GM12878 (cell line): Measurements from ENCODE around the gene IFIT3.
"Not testable (repeated sequence)": the region's sequence is repeated elsewhere in the genome, so short reads cannot be mapped to it uniquely, and the experiment has no call there.

ENCODE experiments used
- CBFB ChIP-seq: IDR thresholded peaks from 2 replicates; pipeline ENCODE4 v1.6.1; 2016; ENCODE audit warnings: antibody characterized with exemption, low read depth
- E2F8 ChIP-seq: fragments of 450-650 bp; IDR thresholded peaks from 2 replicates; pipeline ENCODE4 v1.6.1; 2018; ENCODE audit warnings: mild to moderate bottlenecking, low read depth, moderate library complexity; ENCODE audit not compliant: partially characterized antibody
- HDAC2 ChIP-seq: fragments of 200-600 bp; sonication (generic); IDR thresholded peaks from 2 replicates; pipeline ENCODE4 v1.6.1; 2017
- TF ChIP-seq, protein P1 (sequence below), 3 experiments: IDR thresholded peaks in 2 of 3; conservative IDR thresholded peaks in 1 of 3; 2 replicates each; pipeline ENCODE4 v1.5.1; 2011; ENCODE audit warnings: low read depth in 3 of 3, low read length in 3 of 3, mild to moderate bottlenecking in 3 of 3, control low read depth in 2 of 3, moderate library complexity in 2 of 3, inconsistent platforms in 1 of 3, mixed read lengths in 1 of 3; ENCODE audit not compliant: control insufficient read depth in 2 of 3, insufficient read depth in 1 of 3; ENCODE audit errors: extremely low read depth in 1 of 3
- TF ChIP-seq, protein P2 (sequence below): fragments of 450-650 bp; formaldehyde crosslinking; IDR thresholded peaks from 2 replicates; pipeline ENCODE4 v1.5.0; 2022; ENCODE audit warnings: mild to moderate bottlenecking, missing genetic modification characterization

GRCh38 chr10:89325081-89325480 is 2.7 kb upstream of the IFIT3 start:
- TF ChIP-seq E2F8, HDAC2, CBFB: not testable (repeated sequence)
- TF ChIP-seq, protein P1, sequence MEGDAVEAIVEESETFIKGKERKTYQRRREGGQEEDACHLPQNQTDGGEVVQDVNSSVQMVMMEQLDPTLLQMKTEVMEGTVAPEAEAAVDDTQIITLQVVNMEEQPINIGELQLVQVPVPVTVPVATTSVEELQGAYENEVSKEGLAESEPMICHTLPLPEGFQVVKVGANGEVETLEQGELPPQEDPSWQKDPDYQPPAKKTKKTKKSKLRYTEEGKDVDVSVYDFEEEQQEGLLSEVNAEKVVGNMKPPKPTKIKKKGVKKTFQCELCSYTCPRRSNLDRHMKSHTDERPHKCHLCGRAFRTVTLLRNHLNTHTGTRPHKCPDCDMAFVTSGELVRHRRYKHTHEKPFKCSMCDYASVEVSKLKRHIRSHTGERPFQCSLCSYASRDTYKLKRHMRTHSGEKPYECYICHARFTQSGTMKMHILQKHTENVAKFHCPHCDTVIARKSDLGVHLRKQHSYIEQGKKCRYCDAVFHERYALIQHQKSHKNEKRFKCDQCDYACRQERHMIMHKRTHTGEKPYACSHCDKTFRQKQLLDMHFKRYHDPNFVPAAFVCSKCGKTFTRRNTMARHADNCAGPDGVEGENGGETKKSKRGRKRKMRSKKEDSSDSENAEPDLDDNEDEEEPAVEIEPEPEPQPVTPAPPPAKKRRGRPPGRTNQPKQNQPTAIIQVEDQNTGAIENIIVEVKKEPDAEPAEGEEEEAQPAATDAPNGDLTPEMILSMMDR (IDR thresholded peaks at IDR 0.05 in 2 of 3, conservative IDR thresholded peaks at IDR 0.05 in 1 of 3; ENCODE audit: control insufficient read depth in 2 of 3, extremely low read depth in 1 of 3, insufficient read depth in 1 of 3, low read depth in 3 of 3, low read length in 3 of 3) = not testable (repeated sequence)
- TF ChIP-seq, protein P2, sequence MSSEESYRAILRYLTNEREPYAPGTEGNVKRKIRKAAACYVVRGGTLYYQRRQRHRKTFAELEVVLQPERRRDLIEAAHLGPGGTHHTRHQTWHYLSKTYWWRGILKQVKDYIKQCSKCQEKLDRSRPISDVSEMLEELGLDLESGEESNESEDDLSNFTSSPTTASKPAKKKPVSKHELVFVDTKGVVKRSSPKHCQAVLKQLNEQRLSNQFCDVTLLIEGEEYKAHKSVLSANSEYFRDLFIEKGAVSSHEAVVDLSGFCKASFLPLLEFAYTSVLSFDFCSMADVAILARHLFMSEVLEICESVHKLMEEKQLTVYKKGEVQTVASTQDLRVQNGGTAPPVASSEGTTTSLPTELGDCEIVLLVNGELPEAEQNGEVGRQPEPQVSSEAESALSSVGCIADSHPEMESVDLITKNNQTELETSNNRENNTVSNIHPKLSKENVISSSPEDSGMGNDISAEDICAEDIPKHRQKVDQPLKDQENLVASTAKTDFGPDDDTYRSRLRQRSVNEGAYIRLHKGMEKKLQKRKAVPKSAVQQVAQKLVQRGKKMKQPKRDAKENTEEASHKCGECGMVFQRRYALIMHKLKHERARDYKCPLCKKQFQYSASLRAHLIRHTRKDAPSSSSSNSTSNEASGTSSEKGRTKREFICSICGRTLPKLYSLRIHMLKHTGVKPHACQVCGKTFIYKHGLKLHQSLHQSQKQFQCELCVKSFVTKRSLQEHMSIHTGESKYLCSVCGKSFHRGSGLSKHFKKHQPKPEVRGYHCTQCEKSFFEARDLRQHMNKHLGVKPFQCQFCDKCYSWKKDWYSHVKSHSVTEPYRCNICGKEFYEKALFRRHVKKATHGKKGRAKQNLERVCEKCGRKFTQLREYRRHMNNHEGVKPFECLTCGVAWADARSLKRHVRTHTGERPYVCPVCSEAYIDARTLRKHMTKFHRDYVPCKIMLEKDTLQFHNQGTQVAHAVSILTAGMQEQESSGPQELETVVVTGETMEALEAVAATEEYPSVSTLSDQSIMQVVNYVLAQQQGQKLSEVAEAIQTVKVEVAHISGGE (CRISPR knock-in tag) = not testable (repeated sequence)
